Endometrium (tissue), 2 donors: ENCODE results near the gene EFTUD2.
A peak's percentile ranks its signal among the peaks of the same experiment; 100 is the strongest.

Experiments used
- FAIRE-seq: peaks from 2 replicates; lab custom pipeline; 2012; peaks lifted over from hg19 to GRCh38; lab: Jason Lieb, UNC
- donor health status: control.
- donor health status: control.

The EFTUD2 gene

DNA sequence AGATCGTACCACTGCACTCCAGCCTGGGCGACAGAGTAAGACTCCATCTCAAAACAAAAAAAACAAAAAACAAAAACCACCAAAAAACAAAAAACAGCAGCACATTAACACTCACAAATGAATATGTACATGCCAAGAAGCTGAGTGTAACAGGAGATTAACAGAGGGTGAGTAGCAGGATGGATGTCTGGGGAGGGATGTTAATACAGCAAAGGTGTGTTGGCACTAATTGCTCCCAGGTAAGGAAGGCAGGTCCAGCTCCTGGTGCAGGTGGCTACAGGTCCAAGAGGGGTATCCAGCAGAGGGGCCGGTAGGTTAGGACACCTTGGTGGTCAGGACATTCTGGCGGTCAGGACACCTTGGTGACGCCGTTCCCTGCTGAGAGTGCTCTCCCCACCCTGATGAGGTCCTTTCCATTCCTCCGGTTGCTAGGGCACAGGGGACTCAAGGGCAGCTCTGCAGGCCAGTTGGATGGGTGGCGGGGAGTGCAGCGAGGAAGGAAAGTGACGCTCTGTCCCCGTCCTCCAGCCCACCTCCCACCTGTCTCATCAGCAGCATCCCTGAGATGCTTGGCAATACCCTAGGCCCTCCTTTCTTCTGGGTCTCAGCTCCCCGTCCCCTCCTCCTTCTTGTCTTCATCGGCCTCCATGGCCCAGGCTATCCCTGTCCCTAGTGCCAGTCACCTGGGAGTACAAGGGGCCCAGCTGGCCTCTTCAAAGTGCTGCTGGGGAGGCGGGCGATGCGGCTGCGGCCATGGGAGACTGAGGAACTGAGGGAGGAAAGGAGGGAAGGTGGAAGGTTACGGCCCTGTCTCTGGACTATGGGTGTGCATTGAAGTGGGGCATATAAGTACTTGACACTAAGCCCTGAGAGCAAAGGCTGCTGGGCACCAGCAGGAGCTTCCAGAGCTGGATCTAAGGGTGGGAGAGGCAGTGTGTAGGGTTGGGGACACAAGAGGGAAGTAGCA is 26.8 kb upstream of the EFTUD2 start:
- FAIRE-seq = no peak

DNA sequence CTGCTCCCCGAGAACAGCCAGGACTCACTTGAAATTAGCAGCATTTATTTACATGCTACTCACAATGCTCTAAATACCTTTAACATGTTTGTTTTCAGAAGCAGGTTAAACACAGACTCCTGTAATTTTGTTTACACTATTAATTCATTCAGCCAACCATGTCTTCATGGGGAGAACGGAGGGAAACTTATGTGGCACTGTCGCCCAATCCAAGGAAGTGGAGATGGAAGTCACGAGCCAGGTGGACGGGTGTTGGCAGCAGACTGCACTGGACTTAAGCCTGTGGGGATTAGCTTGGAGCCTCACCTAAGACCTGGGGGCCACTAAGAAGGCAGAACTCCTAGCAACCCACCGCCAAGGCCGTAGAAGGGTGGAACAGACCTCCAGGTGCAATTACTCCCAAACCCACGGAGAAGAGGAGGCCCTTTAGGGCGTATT is 24.9 kb upstream of the EFTUD2 start:
- FAIRE-seq = no peak

DNA sequence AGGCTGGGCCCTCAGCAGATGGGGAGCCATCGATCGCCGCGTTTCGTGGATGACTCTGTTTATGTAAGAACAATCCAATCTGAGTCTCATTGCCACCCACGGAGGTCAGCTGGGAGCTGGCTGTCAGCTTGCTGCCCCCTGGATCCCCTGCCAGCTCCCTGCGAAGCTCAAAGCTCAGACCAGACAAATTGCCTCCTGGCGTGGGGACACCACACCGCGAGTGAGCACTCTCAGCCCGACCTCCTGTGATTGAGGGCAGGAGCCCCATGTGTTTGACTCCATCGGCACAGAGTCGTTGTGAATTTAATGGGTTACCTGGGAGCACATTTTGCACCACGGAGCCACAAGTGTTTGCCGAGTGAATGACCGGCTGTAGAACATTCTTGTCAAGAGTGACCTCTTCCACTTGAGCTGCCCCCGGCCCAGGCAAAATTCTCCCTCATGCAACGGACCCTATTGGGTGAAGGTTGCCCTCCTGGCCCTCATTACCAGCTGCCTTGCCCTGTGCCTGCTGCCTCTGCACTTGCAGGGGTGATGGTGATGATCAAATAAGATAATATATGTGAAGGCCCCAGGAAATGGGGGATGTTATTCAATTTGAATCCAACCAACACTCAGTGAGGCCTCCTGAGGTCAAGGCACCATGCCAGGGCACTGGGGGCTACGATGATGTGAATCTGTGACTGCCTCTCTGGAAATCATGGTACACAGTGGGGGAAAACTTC is 23.7 kb upstream of the EFTUD2 start:
- no peak for FAIRE-seq

DNA sequence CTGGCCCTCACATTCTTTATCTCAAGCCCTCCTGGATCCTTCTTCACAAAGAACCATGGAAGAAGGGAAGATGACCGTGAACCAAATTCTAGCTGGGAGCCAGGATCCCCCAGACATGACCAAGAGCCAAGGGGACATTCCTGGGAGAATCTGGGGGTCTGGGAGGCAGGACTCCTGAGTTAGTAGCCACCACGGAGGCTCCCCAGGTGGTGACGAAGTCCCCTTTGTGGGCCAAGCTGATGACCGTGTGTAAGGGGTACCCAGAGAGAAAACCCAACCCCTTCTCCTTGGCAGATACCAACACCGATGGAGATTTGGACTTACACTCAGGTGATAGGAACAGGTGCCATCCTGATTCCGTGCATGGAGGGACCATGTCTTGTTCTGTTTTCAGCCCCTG is 22.9 kb upstream of the EFTUD2 start:
- no peak for FAIRE-seq

DNA sequence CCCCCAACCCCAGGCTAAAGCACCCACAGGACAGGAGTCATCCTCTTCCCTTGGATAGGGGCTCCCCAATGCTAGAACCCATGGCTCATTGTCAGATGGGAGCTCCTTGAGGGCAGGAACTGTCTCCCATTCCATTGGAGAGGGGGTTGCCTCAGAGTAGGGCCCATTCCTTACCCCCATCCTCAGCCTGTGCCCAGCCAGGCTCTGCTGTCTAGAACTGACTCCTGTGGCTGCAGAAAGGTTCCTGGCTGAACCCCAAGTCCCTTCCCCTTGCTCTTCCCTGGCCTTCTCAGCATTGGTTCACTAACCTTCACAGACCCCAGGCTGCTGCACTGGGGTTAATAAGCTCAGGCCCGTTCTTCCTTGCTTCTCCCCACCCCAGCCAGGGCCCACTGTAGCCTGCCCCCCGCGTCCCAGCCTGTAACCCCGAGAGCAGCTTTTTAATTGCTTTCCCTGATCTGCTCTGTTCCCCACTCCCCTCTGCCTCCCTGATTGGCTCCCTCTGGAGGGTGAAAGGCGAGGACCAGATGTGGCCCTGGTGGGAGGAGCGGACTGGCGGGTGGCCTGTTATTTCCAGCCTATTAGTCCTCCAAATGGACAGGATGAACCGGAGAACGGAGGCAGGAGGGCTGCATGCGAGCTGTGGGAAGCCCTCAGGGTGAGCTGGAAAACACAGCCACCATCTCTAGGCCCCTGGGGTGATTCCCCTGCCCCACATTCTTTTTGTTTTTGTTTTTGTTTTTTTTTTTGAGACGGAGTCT is 22.1 kb upstream of the EFTUD2 start:
- FAIRE-seq = no peak

DNA sequence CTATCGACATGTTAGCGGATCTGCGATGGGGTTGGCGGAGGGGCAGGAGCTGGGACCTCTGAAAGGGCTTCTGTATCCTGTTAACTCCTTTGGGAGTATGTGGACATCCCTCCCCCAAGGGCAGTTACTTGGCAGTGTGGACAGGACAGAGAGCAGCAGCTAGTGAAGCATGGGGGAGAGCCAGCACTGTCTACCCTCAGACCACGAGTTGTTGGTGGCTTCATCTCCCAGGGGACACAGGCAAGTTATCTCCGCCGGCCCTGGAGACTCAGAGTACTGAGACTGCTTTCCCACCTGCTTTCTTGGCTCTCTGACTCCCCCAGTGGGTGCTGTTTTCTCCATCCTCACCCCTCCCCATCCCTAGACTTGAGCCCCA is 21.3 kb upstream of the EFTUD2 start:
- no peak for FAIRE-seq

DNA sequence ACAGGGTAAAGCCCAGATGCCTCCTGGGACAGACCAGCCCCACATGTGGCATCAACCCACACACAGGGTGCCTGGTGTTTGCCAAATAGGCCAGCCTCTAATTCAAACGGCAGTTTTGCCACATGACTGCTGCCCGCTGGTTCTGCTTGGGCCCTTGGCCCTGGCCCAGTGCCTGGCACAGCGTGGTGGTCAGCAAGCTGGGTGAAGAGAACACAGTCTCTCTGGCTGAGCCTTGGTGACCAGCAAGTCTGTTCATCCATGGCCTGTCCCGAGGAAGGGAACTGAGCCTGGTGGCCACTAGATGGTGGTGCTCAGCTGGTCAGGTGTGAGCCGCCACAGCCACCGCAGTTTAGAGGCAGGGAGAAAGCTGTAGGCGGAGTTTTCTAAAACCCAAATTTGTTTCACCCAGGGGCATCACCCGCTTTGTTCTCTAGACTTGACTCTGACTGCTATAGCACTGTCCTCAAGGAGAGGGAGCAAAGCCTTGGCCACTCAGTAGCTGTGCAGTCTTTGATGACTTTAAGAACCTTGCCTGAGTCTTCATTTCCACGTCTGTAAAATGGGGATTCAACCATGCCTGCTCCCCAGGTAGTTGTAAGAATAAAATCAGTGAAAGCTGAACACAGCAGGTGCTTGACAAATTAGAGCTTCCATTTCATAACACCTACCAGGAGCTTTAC is 20.8 kb upstream of the EFTUD2 start:
- peak; percentile 15 for FAIRE-seq

DNA sequence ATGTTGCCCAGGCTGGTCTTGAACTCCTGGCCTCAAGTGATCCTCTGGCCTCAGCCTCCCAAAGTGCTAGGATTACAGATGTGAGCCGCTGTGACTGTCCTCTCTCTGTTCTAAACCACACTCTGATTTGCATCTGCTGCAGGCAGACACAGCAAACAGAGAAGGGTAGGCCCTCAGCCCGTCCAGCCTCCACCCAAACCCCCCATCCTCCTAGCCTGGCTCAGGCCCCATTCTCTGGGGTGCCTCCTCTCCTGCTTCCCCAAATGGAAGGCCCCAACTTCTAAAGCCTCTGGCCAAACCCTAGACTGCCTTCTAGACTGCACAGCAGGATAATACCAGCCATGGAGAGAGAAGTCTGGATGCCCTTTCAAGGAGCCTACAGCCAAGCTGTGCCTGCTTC is 20.2 kb upstream of the EFTUD2 start:
- FAIRE-seq = no peak

DNA sequence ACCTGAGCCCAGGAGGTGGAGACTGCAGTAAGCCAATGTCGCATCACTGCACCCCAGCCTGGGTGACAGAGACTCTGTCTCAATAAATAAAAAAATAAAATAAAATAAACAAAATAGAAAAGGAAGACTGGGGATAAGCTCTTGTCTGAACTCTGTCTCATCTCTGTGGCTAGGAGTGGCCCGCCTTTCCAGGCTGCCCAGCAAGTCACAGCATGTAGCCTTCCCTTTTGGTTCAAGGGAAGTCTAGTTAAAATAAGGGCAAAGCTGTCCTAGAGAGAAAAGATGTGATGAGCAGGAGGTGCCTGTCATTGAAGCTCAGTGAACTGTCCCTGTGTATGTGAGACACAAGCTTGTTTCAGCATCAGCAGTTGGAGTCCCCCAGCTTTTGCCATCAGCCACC is 18.8 kb upstream of the EFTUD2 start:
- no peak for FAIRE-seq

DNA sequence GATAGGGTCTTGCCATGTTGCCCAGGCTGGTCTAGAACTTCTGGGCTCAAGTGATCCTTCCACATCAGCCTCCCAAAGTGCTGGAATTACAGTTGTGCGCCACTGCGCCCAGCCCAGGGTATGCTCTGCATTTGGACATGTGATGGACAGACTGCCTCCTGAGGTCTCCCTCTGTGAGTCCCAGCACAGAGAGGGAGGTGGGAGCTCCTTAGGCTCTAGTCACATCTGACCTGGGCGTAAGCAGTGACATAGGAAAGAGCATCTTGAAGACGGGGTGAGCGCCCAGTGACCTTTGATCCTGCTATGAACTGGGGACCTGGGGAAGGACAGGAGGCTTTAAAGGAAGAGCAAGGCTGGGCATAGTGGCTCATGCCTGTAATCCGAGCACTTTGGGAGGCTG is 18.2 kb upstream of the EFTUD2 start:
- no peak for FAIRE-seq

DNA sequence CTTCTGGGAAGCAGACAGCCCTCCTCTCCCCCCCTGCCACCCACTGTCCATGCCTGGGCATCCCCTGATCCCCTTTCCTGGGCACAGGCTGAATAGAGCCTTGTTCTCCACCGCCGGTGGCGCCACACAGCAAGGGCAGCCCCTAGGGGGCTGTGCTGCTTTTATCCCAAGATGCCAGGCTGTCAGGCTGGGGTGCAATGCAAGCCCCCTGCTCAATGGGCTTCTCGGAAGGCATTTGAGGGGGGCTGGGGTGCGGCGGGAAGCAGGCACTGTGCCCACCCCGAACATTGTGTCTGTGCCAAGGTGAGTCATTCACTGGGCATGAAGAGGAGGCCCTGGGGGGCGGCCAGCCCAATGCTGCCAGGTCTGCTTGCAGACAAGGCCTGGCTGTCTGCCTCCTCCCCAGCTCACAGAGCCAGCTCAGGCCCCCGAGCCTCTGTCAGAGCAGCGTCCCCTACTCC is 17.6 kb upstream of the EFTUD2 start:
- no peak for FAIRE-seq

DNA sequence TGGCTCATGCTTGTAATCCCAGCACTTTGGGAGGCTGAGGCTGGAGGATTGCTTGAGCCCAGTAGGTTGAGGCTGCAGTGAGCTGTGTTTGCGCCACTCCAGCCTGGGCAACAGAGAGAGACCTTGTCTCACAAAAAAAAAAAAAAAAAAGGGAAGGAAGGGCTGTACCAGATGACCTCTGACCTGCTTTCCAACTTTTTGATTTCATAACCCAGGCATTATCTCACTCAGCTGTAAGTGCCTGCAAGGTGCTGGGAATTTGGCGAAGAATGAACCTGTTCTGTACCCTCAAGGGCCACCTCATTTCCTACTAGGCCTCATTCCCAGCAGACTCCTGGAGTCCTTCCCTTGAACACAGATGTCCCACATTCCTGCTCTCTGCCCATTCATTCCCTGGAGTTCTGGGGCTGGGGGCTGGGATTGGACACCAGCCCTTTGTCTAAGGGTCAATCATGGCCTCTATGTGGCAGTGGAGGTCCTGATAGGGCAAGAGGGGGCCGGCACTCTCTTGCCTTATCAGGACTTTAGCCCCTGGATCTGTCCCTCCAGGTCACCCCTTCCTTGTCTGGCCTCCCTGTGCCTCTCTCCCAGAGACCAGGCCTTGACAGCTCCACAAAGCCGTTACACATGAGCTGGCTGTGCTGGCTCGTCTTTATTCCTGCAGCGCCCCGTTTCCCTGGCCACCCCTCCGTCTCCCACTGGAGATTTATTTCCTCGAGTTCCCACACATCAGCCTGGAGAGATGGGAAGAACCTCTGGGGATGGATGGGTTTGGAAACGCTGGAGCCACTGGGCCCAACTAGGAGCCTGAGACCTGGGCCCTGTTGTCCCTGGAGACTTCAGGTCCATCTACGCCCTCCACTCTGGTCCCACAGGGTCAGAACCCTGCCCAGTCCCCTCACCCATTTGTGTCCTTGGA is 16.9 kb upstream of the EFTUD2 start:
- FAIRE-seq = no peak

DNA sequence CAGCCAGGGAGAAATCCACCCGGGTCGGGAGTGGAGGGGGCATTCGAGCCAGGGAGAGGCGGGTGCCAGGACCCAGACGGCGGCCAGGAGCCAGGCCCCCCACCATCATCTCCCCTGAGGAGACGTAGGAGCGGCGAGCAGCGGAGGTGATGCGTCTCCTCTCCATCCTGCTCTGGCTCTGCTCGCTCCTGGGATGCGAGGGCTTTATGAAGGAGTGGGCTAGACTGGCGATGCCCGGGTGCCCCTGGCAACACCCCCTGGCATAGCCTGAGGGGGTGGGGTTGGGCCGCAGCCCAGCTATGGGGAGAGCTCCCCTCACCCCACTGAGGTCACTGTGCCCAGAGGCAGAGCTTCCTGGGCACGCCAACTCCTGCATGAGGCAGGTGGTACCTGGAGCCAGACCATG is 16.1 kb upstream of the EFTUD2 start, which contains the start of gene GFAP:
Gene GFAP, minus strand, starts transcription at position 180 of the 406 bp plus-strand sequence. Its CDS starts 14 bp downstream, at position 166.
- no peak for FAIRE-seq

DNA sequence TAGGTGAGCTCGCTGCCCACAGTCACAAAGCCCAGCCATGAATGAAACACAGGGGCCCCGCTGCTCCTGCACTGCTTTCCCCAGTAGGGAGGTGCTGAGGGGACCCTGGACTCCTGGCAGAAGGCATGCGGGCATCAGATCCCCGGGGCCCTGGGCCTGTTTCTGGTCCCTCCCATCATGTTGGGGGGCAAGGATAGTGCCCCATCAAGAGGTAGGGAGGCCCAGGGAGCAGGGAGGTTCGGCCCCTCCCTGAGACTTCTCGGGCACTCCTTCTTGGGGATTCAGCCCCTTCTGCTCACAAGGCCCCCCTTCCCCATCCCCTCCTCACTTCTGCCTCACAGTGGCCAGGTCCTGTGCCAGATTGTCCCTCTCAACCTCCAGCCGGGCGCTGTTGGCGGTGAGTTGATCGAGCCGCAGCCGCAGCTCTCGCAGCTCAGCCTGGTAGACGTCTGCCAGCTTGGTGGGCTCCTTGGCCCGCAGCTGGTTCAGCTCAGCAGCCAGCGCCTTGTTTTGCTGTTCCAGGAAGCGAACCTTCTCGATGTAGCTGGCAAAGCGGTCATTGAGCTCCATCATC is 15.5 kb upstream of the EFTUD2 start:
- no peak for FAIRE-seq

DNA sequence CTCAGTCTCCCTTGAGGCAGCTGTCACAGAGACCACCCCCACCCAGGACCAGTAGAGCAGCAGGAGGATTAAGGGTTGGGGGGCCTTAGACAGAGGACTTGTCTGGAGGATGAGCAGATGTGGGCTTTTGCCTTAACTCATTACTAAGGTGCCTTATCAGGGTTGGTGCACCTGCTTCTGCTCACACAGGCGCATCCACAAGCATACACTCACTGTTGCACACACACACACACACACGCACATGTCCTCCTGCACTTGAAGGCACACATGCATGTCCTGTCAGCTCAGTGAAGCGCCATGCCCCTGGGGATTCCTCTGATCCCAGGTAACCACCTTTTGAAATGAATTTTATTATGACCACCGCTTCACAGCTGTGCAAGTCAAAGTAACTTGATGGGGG is 14.9 kb upstream of the EFTUD2 start:
- FAIRE-seq = no peak

DNA sequence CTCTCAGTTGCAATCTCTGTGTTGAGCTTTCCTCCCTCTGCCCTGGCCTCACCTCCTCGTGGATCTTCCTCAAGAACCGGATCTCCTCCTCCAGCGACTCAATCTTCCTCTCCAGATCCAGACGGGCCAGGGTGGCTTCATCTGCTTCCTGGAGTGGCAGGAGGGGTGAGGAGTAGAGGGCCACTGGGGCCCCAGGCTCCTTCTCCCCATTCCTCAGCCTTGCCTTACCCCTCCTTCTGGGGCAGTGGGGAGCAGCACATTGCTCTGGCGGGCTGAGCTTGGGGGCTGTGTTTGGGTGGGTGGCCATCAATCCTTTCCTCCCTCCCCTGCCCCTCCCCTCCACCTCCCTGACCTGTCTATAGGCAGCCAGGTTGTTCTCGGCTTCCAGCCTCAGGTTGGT is 14.4 kb upstream of the EFTUD2 start:
- no peak for FAIRE-seq

DNA sequence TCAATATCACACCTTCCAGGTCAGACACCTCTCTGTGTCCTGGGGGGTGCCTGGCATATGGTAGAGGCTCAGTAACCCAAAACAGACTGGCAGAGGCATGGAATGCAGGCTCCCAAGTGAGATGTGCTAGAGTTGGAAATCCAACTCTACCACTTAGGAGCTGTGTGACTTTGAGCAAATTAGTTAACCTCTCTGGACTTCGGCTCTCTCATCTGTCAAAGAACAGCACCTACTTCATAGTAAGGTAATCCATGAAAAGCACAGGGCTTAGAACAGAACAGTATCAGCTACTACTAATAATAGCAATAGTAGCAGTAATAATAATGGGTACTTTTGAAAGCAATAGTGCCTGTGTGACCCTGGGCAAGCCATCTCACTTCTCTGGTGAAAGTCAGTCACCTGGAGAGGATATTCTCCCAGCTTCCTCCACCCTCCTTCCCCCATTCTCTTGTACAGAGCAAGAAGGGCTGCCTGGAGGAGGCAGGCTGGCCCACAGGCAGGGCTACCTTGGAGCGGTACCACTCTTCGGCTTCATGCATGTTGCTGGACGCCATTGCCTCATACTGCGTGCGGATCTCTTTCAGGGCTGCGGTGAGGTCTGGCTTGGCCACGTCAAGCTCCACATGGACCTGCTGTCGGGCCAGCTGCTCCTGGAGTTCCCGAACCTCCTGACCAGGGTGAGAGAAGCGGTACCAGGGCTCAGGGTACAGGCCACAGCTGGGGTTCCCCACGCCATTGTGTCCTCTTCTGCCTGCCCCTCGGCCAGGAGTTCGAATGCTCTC is 13.7 kb upstream of the EFTUD2 start:
- no peak for FAIRE-seq

DNA sequence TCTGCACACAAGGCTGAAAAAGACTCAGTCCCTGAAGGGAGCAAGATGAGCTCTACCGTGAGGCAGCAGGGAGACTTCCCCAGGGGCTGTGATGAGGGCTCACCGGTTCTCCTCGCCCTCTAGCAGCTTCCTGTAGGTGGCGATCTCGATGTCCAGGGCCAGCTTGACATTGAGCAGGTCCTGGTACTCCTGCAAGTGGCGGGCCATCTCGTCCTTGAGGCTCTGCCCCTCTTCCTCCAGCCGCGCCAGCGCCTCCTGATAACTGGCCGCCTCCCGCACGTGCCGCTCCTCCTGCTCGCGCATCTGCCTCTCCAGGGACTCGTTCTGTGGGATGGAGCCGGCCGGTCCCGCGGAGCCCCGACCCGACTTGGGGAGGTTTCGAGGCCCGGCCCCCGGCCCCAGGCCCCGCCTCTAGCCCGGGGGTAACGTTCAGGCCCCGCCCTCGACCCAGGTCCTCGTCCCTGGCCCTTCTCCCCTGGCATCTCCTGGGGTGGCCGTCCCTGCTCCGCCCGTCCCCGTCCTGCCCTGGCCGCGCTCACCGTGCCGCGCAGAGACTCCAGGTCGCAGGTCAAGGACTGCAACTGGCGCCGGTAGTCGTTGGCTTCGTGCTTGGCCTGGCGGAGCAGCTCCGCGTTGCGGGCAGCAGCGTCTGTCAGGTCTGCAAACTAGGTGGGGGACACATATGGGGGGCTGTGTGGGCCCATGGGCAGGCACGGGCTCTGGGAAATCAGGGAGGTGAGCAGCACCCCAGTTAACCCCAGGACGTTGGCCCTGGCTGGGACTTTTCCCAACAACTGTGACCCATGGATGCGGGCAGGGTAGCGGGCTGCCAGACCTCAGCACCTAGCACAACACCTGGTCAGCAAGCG is 12.1 kb upstream of the EFTUD2 start:
- FAIRE-seq = no peak
